Fibroblast of skin of abdomen (primary cell): ENCODE measurements around the gene FECH.

ENCODE experiments used
- DNase-seq: peaks from one replicate; pipeline ENCODE4 v3.0.0-alpha.2; 2013

FECH gene

DNA sequence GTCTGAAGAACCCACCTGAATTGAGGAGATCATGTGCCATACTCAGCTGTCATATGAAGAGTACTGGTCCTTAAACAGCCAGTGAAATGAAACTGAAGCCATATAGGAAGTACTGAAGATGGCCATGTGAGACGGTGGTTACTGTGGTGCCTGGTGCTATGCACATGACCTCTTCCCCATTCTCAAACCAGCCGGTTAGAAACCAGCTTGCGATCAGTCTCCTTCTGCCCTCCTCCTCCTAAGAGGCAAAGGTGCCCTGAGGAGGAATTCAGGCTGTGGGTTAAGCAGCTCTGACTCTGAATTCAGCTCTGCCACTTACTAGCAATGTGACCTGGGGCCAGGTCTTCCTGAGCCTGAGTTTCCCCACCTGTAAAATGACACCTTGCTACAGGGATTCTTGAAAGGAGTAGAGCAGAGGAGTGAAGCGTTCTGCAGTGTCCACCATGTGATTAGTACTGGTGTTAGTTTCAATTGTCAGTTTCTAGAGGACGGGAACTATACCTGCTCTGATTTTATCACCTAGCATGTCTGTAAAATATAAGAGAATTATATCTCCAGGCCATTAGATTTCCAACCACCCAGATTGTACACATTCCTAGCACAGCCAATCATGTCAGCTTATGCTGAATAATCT lies 5.1 kb downstream of the FECH start:
- DNase-seq = no peak

DNA sequence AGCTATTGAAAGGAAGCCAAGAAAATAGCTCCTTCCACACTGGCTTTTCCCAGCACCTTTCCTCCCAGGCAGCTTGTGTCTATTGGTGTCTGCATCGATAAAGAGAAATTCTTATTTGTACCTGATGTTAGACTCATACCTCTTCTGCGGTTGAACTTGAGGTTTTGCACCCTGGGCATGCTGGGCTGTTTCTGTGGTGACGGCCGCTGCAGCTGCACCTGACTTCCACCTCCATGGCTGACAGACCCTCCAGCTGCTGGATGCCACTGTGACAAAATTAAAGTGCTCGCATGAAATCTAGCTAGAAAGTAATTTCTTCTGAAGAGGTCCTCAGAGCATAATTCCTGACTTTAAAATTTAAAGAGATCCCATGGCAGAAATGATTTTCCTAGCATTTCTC lies 6.6 kb downstream of the FECH start:
- no peak for DNase-seq

DNA sequence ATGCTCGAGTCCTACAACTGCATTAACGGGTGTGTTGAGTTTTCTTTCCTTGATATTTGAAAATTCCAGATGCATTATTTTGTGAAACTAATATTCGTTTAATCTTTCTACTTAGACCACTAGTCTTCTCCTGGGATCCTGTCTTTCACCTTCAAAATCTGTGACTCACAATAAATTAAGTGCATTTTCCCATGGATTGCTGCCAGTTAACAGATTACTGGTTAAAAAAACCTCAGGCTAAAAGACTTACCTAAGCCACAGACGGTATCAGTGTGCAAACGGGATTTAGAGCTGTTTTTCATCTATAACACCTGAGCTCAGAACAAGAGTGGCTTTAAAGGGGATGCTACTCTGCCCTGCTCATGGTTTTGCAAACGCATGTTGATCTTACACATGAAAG lies 10.2 kb downstream of the FECH start:
- no peak for DNase-seq

DNA sequence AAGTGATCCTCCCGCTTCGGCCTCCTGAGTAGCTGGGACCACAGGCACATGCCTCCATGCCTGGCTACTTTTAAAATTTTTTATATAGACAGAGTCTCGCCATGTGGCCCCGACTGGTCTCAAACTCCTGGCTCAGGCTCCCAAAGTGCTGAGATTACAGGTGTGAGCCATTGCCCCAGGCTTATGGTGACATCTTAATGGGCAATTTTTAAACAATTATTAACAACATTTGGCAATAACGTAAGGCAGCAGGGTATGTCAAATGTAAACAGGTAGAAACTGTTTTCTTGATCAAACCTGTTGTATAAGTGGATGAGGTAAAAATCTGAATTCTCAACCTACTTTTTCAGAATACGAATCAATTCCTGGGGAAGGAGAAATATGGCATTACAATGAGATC lies 11.0 kb downstream of the FECH start:
- no peak for DNase-seq

DNA sequence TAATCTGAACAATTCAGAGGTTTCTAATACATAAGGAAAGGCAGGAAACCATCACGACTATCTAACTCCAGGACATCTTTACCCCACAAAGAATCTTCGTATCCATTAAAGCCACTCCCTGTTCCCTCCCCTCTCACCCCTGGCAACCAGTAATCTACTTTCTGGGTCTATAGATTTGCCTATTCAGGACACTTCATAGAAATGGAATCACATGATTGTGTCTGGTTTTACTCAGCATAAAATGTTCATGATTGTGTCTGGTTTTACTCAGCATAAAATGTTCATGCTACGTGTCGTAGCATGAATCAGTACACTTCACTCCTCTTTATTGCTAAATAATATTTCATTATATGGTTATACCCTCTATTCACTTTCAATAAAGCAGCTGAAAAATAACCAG lies 11.6 kb downstream of the FECH start:
- no peak for DNase-seq

DNA sequence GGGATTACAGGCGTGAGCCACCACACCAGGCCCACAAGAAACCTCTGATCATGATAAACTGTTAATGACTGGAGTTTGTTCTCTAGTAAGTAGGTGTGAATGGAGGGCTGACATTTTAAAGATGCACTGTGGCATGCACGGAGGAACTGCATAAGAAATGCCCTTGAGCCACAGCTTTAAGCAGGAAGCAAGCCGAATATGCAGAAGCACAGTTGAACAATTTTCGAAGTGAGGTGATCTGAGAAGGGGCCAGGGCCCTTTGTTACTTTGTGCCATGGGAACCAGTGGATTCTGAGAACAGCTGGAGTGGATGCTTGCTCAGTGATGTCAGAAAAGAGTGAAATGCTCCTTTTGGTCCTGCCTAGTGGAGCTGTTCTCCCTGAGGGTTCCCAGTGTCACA lies 16.3 kb downstream of the FECH start:
- DNase-seq = no peak

DNA sequence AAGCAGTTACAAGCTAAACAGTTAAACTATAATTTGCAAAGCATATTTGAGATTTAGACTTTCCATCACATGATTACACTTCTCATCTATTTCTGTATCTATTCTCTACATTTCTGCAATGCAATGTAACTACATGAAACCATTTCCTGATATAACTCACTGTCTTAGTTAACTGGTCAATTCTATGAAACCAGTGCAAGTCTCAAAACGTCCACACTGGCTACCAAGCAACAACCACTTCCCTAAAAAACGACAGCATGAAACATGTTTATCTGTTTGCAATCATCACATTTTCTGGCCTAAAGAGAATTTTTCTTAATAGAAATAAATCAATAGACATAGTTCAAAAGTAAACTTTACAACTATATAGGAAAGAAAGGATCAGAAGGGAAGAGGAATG lies 17.4 kb downstream of the FECH start:
- no peak for DNase-seq

DNA sequence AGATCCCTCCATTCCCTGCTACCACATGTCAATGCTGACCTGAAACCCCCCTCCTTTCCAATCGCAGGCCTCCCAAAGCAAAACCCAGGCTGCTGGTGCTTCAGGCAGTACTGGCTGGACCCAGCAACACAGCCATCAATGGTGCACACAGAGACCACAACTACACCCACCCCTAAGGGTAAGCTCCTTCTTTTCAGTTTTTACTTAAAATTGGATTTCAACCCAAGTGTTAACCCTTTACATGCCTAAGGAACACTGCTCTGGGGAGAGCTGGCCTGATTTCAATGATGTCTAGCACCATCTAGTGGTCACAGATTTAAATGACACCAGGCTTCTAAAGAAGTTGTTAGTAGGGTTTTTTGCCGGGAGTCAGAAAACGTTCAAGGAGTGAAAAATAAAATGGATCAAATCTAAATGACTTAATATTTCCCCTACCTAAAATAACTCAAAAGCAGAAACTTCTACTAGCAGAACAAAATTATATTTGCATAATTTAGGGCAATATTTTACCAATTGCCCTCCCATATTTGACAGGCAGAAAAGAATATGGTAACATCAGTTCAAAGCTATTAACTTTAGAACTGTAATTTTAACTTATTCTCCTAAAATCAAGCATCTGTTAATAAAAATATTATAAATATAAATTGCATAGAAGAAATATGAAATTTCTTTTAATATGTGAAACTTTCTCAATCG lies 24.6 kb downstream of the FECH start:
- DNase-seq = peak; percentile 49

DNA sequence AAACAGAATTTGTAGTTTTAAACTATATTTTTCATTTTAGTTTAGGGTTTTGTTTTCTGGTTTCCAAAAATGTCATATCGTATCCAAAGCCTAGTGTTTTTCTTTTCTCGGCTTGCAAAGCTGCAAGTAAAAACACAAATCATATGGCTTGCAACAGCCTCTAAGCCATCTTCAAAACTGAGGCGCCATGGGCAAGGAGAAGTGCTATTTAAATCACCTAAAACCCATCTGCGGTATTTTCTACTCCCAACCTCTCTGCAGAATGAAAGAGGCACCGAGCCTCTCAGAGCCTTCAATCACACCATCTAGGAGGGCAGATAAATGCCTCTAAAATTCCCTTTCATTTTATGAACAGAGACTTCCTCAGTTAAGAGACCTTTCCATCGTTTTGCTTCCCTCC lies 25.2 kb downstream of the FECH start:
- no peak for DNase-seq

DNA sequence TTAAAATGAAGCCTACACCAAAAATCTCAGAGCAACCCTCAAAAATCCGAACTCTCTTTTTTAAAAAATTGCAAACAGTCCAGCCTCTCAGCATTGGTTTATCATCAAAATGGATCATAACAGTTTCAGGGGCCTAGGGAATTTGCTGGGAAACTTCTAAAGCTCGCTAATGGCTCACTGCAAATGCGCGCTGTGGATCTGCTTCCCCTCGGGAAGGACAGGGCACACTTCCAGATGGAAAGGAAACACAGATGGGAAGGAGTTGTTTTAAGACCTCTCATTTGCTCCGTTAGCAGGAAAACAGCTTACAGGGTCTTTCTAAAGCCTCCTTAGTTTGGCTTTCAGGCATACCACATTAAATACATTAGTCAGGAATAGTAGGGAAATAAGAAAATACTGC lies 27.2 kb downstream of the FECH start:
- DNase-seq = no peak

DNA sequence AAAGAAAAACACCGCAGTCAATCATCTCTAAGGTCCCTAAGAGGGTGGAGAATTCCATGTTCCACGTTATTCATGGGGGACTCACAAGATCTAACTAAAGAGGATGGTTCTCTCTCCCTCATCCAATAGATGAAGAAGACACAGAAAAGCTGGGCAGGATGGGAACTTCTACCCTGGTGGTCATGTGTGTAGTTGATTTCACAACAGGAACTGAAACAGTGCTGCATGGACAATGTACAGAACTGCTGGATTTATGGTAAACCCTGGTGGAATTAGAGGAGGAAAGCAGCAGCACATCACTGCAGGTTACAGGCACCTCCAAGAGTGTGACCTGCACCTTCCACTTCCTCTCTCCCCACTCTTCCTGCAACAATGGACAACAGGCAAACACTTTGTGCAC lies 31.4 kb downstream of the FECH start:
- no peak for DNase-seq

DNA sequence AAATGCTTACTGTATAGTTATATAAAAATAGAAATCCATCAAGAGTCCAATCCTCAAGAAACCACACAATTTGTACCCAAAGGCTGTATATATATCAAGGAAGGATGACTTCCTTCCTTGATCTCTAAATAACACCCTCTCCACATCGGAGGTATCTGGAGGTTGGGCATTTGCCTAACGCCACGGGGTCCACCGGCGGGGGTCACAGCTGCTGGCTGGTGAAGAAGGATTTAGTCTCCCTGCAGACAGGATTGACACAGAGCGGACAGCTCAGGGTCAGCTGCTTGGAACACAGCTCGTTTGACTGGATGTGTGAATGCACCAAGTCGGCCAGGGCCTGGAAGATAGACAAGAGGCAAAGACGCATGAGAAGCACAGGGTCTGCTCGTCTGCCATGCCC lies 36.0 kb downstream of the FECH start:
- no peak for DNase-seq

DNA sequence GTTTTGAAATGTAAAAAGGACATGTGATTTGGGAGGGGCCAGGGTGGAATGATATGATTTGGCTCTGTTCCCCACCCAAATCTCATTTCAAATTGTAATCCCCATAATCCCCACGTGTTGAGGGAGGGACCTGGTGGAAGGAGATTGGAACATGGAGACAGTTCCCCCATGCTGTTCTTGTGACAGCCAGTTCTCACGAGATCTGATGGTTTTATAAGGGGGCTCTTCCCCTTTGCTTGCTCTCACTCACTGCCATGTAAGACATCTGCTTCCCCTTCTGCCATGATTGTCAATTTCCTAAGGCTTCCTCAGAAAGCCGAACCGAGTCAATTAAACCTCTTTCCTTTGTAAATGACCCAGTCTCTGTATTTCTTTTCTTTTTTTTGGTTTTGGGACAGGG lies 39.2 kb downstream of the FECH start:
- DNase-seq = no peak

DNA sequence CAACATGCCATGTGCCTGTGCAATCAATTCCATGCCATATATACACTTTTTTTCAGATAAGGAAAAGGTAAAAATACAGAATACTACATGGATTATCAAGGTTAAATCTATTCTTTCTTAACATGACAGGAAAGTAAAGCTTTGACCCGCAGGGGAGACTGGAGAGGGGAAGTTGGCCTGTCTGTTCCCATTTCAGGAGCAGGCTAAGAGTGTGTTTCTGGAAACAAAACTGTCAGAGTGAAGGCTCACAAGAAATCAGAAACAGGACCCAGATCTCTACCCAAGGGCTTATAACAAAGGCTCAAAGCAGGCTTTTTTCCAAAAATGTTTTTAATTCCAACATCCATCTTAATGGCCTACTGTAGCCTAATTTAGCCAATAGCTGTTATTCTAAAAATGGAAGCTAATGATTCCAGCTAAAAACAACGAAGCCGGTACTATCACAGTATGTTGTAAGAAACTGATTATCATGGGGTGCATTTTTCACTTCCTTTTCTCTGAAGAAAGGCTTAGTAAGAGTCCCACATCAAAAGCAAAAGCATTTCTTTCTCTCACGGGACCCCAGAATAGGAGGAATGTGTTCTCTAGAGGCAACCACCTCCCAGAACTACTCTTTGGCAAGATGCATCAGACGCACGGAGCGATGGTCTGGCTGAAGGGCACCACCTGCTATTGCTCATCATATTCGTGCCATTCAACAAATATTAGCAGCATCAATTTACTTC lies 41.4 kb downstream of the FECH start:
- no peak for DNase-seq

DNA sequence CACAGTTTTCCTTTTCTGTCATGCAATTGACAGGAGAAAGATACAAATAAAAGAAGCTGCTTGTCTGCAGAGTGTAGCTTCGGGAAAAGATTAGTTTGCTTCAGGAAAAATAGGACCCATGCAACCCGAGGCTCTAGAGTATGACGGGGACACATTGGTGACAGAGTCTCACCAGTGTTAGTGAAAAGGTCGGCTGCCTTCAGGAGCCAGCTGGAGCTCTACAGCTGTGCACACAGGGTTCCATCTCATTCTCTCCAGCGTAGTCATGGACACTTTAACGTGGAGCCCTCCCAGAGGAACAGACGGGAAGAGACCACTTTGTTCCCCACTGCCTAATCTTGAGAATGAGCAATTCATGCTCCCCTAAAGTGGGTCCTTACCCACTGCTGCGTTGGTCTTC lies 42.9 kb downstream of the FECH start:
- no peak for DNase-seq

DNA sequence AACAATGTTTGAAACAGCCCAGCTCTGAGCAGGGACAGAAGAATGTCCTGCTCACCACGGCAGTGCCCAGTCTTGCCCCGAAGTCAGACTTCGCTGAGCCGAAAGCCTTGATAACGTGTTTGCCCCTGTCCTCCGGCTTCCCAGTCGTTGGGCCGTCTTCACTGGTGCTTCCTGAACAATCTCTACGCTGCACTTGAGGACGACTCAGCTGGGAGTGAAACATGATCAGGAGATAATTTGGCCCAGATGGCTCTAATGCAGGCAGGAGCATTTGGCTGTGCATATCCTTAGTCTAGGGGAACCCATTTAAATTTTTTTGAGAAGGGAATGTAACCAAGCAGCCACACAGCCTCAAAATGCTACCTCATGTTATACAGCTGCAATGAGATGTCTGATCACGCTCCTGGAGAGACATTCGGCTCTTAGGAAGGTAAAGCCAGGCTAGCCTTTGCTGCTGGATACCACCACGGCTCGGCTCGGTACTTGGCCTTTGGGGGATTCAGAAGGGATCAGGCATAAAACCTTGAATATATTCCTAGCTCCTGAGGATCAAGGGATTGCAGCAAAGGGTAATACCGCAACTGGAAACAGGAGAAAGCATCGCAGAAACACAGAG lies 43.6 kb downstream of the FECH start:
- peak; percentile 86 for DNase-seq

DNA sequence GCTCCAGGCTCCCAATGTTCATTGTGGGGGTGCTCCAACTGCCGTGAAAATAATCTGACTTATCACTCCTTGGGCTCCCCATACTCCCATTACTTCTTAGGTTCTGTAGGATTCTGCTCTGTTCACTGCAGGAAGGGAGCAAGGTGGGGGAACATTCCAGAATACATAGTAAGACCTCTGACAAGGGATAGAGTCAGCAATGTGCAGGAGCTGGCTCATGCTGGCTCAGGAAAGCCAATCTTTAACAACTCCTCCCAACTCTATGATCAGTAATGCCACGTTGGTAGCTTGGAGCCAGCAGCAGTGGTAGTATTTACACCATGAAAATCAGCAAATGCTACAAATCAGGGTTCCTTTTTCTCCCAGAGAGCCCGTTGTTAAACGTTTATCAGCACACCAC lies 44.4 kb downstream of the FECH start:
- peak; percentile 70 for DNase-seq

DNA sequence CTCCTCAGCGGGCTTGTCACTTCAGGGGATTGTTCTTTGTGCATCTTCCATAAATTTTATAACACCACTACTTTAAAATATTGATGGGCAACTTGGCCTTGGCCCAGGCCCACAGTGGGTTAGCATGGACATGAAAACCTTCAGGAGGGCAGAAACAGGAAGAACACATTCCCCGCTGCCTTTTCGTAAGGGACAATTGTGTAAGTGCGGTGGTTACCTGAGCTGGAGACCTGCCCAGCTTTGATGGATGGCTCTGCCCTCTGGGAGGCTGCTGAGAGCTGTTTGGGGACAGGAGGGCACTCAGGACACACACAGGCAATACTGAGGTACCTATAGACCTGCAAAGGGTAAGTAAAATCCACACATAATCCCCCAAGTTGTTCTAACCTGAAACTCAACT lies 46.8 kb downstream of the FECH start:
- no peak for DNase-seq

DNA sequence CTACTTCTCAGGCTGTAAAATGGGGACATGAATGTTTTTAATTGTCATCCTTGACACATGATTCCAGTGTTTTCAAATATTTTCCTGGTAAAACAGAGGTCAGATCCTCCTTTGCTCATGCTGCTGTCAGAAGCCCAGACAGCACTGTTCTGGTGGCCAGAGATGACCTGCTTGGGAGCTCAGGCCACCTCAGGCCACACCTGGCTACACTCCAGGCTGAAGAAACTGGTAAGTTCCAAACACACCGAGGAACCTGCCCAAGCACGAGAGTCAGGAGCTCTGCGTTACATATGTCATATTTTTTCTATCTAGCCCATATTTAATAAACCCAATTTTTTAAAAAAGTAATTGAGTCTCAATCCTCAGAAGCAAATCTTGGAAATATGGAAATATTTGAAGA lies 47.9 kb downstream of the FECH start:
- DNase-seq = no peak

DNA sequence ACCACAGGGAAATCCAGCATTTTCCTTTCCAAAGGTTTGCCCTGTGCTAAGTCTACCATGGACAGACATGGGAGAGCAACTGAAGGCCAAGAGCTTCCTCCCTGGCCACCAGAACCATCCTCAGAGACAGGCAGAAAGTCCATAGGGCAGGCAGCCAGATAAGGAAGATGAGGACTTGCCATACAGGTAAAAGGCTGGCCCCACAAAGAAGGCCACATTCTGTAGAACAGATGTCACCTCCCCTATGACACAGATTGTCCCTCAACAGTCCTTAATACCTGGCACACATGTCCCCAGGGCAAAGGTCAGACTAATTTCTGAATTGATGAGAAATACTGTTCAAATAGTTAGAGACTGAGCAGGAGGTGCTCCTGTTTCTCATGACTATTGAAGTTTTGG lies 52.0 kb downstream of the FECH start:
- DNase-seq = no peak

DNA sequence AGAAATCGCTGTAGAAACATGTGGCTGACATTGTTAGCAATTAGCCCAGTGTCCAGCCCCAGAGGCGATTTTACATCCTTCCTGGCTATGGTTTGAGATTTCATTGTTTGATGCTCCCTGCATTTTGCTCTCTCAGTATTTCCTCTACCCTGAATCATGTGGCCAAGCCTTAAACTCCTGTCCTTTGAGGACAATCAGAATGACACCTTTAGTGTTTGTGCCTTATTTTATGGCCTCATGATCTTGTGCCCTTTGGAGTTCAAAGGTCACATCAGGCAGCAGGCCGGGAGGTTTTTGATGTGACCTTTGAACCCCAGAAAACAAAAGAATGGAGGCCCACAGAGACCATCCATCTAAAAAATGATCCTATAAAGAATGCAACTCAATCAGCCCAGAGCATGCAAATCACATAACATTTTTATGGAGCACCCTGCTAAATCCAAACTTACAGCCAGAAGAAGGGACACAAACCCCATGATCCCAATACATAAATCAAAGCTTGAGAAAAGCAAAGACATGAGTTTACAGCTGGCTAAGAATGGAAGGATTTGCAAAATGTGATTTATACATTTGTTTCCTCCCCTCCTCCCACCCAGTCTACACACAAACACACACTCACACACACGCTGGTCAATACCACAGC lies 52.5 kb downstream of the FECH start:
- DNase-seq = no peak

DNA sequence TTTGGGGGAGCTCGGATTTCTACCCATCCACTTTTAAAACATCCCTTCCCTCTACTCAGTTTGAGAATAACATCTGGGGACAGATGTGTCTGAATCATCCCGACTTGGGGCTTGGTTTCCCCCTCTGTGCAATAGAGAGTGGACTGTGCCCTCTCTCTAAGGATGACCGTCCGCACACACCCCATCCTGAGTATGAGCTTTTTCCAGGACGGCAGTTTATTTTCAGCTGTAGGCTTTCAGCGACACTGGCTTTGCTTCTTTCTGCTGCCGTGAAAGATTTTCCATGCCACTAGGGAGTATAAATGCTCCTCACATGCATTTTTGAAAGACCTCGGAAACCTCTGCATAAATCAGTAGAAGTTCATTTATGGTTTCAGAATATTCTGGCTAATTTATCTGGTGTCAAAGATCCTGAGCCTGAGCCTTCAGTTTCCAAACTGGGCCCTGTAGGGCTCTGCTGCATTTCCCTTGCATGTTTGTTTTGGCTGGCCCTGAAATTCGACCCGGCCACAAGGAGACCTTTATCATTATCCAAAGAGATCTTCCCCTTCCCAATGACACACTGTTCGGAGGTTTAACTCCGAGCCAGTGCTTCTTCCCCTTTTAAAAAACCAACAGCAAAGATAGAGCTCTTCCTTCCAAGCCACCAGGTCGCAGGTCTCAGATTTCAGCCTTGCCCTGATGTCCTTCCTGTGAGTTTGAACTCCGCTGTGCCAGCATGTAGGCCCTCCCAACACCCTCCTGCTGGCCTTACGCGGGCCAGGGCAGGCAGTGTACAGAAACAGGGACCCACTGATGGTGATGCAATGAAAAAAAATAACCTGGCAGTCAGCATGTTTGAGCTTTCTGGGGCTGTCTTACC lies 53.3 kb downstream of the FECH start:
- DNase-seq = no peak
